Left ventricle myocardium inferior (tissue), 1 donor: ENCODE results near the gene MTMR6. TPM values are rescaled to one million over a fixed set of nuclear protein-coding genes. Genes with fewer than 3 reads are reported as not detected.

Experiments used
- DNase-seq: peaks from one replicate; pipeline ENCODE4 v3.0.0-alpha.2; 2020
- H3K27ac ChIP-seq: fragments of 200-600 bp; replicated peaks from 2 replicates; pipeline ENCODE4 v1.8.0; 2021
- H3K27me3 ChIP-seq: fragments of 200-600 bp; 2 replicates; pipeline ENCODE4 v1.8.0; 2021; ENCODE audit warnings: low read depth
- H3K36me3 ChIP-seq: fragments of 200-600 bp; 2 replicates; pipeline ENCODE4 v1.8.0; 2021
- H3K4me1 ChIP-seq: fragments of 200-600 bp; 2 replicates; pipeline ENCODE4 v1.8.0; 2021
- H3K4me3 ChIP-seq: fragments of 200-600 bp; 2 replicates; pipeline ENCODE4 v1.8.0; 2021; ENCODE audit warnings: mild to moderate bottlenecking, moderate library complexity
- H3K9me3 ChIP-seq: fragments of 200-600 bp; replicated peaks from 2 replicates; pipeline ENCODE4 v1.8.0; 2021
- intact Hi-C: fragments of 100-400 bp; cut with micrococcal nuclease; formaldehyde crosslinking; loops from one replicate; pipeline ENCODE4 v1.11.0; 2022
- total RNA-seq: library from RNA; stranded (reverse); fragmentation: NEBNext Ultra II Directional; extraction: Animal tissue kit (Norgen Biotek cat#: 25700); gene quantifications from one replicate; pipeline ENCODE4 v1.2.1, GENCODE V29; 2021
- TF ChIP-seq, protein P1 (sequence below): fragments of 200-600 bp; IDR thresholded peaks from 2 replicates; pipeline ENCODE4 v1.8.0; 2021; ENCODE audit warnings: antibody characterized with exemption, mild to moderate bottlenecking, borderline replicate concordance
- donor health status: DM: no; HTN: yes; CAD: no; lungs with severe emphysema.

Gene MTMR6
- total RNA-seq, 1 donor from 2014 or later = 17.4 TPM

- H3K27ac ChIP-seq = no peak overlapping the region
- no peaks in the 10 kb centered on the region for H3K27me3 ChIP-seq
- H3K9me3 ChIP-seq = no peaks in the 10 kb centered on the region
- no peaks in the 10 kb centered on the region for H3K4me1 ChIP-seq
- H3K36me3 ChIP-seq = peaks cover 23% of the 10 kb centered on the region
- intact Hi-C loops = no loop called here
- no peak for DNase-seq
- no peak overlapping the region for H3K4me3 ChIP-seq
- TF ChIP-seq, protein P1, sequence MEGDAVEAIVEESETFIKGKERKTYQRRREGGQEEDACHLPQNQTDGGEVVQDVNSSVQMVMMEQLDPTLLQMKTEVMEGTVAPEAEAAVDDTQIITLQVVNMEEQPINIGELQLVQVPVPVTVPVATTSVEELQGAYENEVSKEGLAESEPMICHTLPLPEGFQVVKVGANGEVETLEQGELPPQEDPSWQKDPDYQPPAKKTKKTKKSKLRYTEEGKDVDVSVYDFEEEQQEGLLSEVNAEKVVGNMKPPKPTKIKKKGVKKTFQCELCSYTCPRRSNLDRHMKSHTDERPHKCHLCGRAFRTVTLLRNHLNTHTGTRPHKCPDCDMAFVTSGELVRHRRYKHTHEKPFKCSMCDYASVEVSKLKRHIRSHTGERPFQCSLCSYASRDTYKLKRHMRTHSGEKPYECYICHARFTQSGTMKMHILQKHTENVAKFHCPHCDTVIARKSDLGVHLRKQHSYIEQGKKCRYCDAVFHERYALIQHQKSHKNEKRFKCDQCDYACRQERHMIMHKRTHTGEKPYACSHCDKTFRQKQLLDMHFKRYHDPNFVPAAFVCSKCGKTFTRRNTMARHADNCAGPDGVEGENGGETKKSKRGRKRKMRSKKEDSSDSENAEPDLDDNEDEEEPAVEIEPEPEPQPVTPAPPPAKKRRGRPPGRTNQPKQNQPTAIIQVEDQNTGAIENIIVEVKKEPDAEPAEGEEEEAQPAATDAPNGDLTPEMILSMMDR = no peak
Observed at GRCh38 chr13:25244123-25244522, 43.2 kb downstream of the MTMR6 start.

DNA sequence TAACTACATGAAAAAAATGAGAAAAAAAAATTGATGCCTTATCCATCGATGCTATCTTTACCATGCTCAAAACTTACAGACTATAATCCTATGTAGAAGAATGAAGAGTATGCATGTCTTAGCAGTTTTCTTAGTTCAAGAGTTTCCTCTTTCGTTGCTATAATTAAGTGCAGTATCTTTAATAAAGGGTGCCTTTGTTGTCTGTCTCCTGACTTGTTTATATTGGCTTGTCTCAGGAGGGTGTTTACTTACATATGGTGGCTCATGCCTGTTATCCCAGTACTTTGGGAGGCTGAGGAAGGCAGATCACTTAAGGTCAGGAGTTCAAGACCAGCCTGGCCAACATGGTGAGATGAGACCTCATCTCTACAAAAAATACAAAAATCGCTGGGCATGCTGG lies 44.3 kb downstream of the MTMR6 start:
- H3K36me3 ChIP-seq = peaks cover 23% of the 10 kb centered on the region
- no peak for DNase-seq
- no peaks in the 10 kb centered on the region for H3K9me3 ChIP-seq
- H3K4me3 ChIP-seq = no peak overlapping the region
- H3K27me3 ChIP-seq = no peaks in the 10 kb centered on the region
- no peak overlapping the region for H3K27ac ChIP-seq
- TF ChIP-seq, protein P1 = no peak
- intact Hi-C loops = no loop called here
- no peaks in the 10 kb centered on the region for H3K4me1 ChIP-seq

GRCh38 chr13:25241007-25241406 lies 46.3 kb downstream of the MTMR6 start:
- Histone ChIP-seq H3K36me3 (peaks cover 16% of the 10 kb centered on the region), H3K4me1 (no peaks in the 10 kb centered on the region), H3K27me3 (no peaks in the 10 kb centered on the region), H3K27ac (no peak overlapping the region), H3K4me3 (no peak overlapping the region), H3K9me3 (no peaks in the 10 kb centered on the region)
- intact Hi-C loops = no loop called here
- TF ChIP-seq, protein P1 = no peak
- no peak for DNase-seq

DNA sequence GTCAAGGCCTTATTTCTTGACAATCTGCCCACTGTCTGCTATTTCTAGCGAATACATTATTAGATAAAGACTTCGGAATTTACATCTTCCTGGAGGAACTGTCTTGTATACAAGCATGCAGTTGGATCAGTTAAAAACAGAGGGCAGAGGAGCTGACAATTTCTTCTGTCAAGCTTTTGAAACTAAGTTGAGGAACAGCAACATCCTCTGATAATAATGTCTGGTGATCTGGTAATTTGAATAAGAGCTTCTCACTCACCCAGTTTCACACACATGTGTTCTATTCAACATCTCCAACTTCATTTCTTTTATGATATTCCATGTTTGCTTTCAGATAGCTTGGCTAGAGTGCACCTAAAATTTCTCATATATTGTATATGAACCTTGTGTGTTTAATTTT lies 50.2 kb downstream of the MTMR6 start:
- intact Hi-C loops = no loop called here
- H3K4me3 ChIP-seq = no peak overlapping the region
- H3K27ac ChIP-seq = no peak overlapping the region
- TF ChIP-seq, protein P1 = no peak
- no peaks in the 10 kb centered on the region for H3K36me3 ChIP-seq
- H3K27me3 ChIP-seq = no peaks in the 10 kb centered on the region
- DNase-seq = no peak
- H3K9me3 ChIP-seq = no peaks in the 10 kb centered on the region
- no peaks in the 10 kb centered on the region for H3K4me1 ChIP-seq

DNA sequence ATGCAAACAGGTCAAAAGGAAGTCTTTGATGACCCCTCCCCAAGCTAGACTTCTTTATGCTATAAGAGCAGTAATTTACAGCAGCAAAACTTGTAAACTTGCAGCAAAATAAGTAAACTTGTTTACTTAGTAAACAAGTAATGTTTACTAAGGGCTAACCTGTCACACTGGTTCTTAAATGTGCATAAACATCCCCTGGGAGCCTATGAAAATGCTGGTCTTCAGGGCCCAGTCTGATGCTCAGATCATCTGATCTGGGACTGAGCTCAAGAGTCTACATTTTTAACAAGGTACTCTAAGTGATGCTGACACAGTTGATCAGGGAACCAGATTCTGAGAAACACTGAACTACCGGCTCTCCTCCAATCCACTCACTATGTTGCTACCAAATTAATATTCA lies 53.4 kb downstream of the MTMR6 start:
- Histone ChIP-seq H3K27ac (no peak overlapping the region), H3K36me3 (no peaks in the 10 kb centered on the region), H3K27me3 (peaks cover 9% of the 10 kb centered on the region), H3K4me3 (no peak overlapping the region), H3K4me1 (no peaks in the 10 kb centered on the region), H3K9me3 (no peaks in the 10 kb centered on the region)
- intact Hi-C loops = no loop called here
- DNase-seq = no peak
- TF ChIP-seq, protein P1 = no peak
